CD4-positive, alpha-beta T cell treated with Interleukin-15 for 4 hours (primary cell): ENCODE measurements around the gene TRPC1.
"Not testable (repeated sequence)": the region's sequence is repeated elsewhere in the genome, so short reads cannot be mapped to it uniquely, and the experiment has no call there.

Source experiments
- DNase-seq: peaks from one replicate; pipeline ENCODE4 v3.0.0-alpha.2; 2020; ENCODE audit warnings: low spot score

Gene TRPC1

DNA sequence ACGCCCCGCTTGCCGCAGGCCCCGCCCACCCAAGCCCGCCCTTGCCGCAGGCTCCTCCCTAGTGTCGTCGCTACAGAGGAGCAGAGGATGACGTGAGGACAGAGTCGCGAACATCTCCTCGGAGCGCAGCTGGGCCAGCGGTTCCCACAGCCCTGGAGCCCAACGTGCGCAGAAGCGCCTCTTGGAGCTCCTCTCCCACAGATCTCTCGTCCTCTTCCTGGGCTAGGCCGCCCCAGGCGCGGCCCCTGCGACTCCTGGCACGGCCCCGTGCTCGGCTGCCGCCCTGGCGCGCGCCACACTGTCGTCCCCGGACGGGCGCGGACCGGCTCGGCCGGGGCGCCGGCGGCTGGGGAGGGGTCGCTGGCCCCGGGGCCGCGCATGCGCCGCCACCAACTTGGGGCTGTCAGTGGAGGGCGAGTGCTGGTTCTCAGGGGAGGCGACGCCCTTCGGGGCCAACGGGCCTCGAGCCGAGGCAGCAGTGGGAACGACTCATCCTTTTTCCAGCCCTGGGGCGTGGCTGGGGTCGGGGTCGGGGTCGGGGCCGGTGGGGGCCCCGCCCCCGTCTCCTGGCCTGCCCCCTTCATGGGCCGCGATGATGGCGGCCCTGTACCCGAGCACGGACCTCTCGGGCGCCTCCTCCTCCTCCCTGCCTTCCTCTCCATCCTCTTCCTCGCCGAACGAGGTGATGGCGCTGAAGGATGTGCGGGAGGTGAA lies at the start of gene TRPC1:
TRPC1 (plus strand) TSS at position 67 of the 714 bp plus-strand sequence; CDS start at position 593, 526 bp downstream.
- peak; percentile 30 for DNase-seq

DNA sequence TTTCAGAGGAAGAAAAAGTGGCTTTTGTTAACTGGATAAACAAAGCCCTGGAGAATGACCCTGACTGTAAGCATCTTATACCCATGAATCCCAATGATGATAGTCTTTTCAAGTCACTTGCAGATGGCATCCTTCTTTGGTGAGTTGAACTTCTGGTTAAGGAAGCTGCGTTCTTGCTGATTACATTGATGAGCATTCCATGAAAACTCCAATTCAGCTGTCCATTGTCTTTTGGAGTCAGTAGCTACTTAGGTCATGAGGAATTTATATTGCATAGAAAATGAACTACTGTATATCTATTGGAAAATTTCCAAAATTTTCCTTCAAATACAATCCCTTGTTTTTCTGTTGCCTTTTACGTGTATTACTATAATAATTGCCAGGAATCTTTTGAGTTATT lies 47.7 kb upstream of the TRPC1 start:
- no peak for DNase-seq

DNA sequence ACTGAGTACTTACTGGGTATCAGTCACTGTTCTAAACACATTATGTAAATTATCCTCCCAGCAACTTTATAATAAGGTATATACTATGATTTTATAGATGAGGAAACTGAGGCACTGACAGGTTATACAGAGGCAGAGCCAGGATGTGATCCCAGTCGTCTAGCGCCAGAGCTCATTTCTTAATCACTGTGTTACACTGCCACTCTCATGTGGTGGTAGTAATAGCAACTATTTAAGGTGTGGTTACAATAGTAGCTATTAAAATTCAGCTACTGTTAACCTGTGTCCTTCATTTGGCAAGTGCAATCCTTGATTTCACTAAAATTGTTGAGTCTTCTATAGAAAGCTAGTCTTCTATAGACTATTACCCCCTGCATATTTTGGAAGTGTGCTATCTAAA lies 43.1 kb upstream of the TRPC1 start:
- no peak for DNase-seq

DNA sequence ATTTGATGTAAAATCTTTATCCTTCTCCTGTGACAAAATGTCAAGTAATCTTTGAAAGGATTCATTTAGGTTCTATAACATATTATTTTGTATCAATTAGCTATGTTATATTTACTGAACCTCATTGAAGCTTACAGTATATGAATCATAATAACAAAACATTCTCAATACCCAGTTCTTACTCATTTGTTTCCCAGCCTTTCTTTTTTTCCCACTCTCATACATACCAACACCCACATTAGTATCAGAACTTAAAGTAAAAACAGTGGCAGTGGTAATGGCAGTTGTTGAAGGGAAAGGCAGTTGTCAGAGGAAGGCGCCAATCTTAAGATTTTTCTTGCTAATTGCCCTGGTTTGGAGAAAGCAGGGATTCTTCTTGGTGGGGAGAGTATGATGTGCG lies 33.2 kb upstream of the TRPC1 start:
- no peak for DNase-seq

DNA sequence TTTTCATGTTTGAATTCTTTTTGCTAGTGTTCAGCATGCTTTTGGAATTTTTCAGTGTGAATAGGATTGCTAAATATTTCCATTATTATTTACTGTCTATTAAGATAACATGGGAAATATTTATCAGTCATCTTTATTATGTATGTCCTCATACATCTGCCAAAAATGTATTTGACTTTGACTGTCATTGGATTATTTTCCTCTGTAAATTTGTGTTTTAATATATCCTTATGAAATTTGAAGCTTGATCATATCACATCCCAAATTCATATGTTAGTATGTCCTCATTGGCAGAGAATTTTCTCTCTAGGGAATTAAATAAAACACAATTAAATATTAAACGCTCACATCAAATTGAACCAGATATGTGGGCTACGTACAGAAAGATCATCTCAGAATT lies 32.3 kb upstream of the TRPC1 start:
- no peak for DNase-seq

DNA sequence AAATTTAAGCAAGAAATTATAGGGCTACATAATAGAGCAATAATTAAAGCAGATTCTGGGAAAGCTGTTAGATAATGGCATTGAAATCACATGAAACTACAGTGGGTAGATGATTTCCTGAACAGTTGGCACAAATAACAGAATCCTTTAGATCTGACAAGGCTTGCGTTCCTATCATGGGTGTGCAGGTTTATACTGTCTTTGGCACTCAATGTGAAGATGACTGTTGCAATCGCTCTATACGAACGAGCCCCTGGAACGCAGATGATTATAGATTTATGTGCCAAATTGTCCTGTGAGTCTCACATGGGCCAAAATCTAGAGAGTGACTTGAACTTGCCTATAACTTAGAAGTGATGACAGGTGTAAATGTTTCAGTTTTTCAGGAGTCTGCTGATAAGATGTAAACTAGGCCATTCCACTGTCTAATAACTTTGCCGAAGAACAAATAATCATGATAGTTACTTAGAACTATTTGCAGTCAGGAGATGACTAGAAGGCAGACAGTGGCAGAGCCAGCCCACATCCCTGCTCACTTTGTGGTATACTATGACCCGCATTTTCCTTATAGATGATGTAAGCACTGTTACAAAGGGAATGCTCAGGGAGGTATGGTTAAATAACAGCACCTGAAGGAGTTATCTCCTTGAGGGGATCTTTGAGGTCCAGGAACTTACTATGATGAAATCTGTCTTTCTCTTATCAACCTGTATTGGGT lies 30.5 kb upstream of the TRPC1 start:
- no peak for DNase-seq

DNA sequence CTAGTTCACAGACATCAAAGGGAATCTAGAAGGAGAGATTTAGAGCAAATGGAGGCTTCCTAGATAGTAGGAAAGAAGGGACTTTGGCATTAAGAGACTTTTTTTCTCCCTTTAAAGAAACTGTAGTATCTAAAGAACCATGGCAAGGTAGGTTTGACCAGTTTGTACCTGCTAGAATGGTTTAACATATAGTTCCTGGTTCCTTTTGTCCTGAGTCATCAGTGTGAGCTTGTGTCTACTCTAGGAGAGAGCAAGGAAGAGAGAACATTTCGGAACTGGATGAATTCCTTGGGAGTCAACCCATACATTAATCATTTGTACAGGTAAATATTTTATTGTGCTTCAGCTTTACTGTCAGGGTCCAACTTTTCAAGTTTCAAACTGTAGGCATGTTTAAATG lies 29.6 kb upstream of the TRPC1 start:
- DNase-seq, result no peak

DNA sequence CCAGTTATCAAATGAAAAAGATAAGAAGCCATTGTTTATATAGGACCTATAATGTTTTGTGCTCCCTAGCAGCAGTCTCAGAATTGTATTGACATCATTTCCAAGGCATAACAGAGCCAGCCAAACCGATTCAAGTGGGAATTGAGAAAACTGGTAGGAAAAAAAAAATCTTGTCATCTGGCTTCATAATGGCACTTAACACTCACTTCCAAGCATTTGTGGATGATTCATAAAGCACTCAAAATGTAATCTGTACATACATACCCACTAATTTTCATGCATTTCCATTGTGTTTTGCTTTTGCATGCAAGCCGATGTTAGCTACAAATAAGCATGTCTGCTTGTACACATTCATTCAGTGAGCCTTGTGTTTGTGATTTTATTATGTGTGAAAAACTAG lies 18.6 kb upstream of the TRPC1 start:
- DNase-seq, result no peak

DNA sequence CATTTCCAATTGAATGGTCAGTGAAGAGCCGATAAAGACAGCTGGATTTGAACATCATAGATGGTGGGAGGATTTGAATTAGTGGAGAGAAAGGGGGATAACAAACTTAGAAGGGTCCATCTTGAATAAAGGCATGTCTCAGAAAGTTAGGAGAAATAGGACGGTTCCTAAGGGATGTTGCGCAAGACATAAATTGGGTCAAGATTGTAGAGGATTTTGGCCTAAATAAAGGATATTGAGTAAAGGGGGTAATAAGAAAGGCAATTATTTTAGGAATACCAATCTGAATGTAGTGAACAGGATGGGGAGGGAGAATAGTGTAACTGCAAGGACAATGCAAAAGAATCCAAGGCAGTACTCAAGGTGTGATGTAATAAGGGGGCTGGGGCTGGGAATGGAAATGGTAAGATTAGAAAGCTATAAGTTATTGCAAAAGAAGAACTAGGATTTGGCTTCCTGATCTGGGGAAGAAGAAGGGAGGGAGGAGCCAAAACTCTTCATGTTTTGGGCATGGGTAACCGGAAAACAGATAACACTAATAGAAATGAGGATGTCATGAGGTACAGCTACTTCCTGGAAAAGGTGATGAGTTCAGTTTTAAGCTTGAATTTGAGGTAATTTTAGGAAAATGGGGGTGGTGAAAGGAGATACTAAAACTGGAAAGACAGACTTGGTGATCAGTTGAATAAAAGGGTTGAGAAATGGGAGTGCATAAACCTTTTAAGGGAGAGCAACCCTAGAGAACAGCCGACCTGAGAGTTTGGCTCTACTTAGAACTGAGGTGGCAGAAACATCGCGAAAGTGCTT lies 17.3 kb upstream of the TRPC1 start:
- no peak for DNase-seq

DNA sequence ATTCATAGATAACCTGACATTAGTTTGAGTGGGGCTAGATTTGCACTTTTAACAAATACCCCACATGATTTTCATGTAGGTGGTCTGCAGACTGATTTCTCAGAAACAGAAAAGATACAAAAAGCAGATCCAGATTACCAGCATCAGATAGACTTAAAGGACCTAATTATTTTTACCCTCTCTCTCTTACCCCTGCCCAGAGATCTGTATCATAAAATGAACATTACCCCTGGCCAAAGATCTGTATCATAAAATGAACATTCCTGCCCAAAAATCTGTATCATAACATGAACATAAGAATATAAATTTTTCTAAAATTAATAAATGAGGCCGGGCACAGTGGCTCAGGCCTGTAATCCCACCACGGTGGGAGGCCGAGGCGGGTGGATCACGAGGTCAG lies 14.6 kb upstream of the TRPC1 start:
- no peak for DNase-seq

DNA sequence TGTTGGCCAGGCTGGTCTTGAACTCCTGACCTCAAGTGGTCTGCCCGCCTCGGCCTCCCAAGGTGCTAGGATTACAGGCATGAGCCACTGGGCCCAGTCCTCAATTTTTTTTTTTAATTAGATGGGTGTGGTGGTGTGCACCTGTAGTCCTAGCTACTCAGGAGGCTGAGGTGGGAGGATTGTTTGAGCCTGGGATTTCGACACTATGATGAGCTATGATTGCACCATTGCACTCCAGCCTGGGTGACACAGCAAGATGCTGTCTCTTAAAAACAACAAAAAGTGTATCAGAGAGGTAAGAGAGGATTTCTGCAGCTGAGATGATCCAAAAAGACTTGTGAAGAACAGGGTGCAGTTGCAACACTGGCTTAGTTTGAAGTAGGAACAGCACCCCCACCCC lies 9.0 kb upstream of the TRPC1 start:
- not testable (repeated sequence) for DNase-seq

DNA sequence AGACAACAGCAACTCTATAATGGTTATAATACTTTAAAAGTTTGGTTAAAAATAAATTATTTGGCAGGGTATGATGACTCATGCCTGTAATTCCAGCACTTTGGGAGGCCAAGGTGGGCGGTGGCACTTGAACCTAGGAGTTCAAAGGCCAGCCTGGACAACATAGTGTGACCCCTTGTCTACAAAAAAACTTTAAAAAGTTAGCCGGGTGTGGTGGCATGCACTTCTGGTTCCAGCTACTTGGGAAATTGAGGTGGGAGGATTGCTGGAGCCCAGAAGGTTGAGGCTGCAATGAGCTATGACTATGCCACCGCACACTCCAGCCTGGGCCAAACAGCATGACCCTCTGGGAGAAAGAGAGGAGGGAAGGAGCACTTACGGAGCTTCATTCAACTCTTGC lies 7.7 kb upstream of the TRPC1 start:
- no peak for DNase-seq

DNA sequence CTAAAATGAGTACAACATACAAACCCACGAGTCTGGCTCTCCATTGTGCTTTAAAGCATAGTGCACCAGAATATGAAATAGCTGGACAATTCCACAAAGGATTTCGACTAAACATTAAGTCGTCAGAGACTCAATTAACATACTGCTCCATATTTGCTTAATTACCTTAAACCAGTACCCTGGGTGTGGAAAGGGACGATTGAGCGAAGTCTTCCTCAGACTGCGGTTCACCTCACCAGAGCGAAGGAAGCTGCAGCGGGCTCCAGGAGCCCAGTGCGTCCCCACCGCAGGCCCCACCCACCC lies 218 bp upstream of the TRPC1 start:
- peak; percentile 73 for DNase-seq

DNA sequence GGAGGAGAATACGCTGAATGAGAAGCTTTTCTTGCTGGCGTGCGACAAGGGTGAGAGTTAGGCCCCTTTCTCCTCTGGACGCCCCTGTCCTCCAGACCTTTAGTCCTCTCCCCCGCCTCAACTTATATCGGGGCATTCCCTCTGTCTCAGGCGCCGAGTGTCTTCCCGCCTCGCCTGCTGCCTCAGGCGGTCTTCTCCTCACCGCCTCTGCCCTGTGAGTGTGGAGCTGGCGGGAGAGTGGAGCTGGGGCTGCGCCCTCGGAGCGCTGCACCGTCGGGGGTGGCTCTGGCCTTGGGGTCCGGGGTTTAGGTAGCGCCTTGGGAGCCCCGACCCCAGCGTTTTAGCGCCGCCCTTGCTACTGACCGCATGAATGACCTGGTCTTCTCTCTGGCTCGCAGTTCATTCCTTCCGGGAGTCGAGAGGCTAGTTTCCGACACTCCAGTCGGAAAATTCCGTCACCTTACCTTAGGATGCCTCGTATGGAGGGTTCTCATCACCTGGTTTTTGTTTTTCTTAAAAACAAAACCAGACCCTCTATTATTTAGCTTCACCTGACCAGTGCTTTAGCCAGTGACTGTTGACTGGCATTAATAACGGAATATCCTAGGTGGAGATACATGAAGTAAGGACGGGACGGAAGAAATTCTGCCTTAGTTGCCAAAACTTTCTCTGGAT lies 985 bp downstream of the TRPC1 start:
- no peak for DNase-seq

DNA sequence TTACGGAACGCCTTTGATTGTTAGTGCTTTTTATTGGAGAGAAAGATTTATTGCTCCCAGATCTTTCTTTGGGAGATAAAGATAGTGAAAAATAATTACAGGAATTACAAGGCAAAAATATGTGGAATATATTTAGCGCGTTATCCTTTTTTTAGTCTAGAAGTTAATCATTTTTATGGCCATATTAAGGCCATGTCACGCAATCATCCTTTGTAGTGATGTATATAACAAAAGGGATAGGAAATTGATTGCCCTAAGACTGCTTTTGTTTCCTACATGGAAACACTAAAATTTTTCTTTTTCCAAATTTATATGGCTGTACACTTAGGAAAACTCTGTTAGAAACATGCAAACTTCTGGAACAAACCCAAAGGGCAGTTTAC lies 1.5 kb downstream of the TRPC1 start:
- DNase-seq, result no peak

DNA sequence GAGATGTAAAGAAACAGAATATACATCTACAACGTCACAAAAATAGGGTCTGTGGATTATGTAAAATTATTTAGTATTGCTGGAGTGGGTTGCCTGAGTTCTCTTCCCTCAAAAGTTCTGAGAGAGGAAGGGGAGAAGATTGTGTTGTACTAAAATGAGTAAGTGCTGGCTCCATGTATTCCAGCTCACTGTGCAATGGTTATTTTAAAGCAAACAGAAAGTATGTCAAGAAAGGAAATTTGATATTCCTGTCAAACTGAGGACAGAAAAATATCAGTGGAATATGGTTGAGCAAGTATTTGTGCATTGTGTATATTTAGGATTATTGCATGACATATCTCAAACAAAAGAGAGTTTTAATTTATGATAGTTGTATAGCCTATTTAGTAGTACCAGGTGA lies 2.2 kb downstream of the TRPC1 start:
- no peak for DNase-seq

DNA sequence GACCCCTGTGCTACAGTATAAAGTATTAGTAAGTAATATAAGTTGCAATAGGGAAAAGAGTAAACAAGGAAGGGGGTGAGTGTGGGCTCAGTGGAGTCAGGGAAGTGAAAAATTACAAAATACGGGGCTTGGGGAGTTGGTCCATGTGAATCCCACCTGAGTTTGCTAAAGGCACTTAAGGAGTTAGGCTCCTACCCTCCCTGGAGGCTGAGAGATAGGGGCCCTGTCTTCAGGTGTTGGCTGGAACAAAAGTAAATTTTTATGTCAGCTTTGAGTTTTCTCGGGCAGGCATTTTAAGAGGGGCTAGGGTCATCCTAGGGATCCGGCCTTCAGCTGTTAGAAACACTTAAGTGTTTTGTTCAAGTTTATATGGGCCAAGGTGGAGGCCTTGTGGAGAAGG lies 8.2 kb downstream of the TRPC1 start:
- DNase-seq, result no peak

DNA sequence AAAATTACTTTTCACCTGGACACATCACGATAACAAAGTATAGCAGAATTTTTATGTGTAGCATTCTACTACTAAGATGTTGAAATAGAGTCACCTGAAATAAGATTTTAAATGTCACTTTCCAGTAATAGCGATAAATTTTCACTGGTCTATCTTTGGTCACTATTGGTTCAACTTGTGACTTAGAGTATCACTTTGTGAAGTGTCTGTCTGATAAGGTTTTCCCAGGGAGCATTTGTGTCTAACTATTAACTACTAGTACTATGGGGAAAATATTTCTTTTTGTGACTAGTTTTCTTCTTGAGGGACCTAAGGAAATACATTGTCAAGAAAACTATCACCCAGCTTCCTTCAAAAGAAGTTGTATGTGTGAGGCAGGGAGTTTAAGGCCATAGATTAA lies 11.0 kb downstream of the TRPC1 start:
- DNase-seq, result no peak

DNA sequence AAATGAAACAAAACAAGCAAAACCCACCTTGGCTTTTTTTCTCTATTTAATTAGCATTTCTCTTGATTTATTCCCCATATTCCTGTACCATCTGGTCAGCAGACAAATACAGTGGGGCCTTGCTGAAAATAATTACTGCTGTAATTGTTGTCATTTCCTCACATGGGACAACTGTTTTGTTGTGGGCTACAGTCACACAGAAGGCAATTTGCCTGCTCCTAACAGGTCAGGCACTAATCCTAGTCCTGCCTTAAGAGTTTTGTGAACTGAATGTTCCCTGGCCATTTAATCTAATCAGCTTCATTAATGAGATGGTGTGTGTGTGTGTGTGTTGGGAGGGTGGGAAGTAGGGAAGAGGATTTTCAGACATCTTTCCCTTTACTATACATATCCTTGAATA lies 11.6 kb downstream of the TRPC1 start:
- DNase-seq, result no peak

DNA sequence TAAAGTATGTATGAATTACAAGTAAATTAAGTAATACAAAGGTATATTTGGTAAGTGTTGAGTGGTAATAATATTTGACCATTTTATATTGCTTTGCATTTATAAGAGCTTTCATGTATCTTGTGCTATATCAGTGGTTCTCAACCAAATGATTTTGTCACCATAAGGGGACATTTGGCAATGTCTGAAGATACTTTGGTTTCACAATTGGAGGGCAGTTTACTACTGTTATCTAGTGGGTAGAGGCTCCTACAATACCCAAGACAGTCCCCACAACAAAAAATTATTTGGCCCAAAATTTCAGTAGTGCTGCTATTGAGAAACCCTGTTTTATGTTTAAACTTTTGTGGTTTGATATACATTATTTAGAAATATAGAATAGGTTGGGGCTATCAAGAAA lies 14.6 kb downstream of the TRPC1 start:
- no peak for DNase-seq

DNA sequence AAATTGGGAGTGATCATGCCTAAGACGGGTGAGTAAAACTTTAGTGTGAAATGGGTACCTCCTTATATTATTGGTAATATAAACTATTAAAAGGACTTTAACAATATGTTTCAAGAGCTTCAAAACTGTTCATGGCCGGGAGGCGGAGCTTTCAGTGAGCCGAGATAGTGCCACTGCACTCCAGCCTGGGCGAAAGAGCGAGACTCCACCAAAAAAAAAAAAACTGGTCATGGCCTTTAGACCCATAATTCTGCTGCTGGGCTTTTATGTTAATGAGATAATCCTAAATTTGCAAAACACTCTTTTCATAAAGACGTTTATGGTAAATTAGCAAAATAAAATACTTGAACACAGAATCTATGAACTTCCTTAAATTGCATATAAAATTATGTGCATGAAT lies 22.8 kb downstream of the TRPC1 start:
- no peak for DNase-seq

DNA sequence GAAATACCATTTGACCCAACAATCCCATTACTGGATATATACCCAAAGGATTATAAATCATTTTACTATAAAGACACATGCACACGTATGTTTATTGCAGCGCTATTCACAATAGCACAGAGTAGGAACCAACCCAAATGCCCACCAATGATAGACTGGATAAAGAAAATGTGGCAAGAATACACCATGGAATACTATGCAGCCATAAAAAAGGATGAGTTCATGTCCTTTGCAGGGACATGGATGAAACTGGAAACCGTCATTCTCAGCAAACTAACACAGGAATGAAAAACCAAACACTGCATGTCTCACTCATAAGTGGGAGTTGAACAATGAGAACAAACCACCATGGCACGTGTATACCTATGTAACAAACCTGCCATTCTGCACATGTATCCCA lies 26.7 kb downstream of the TRPC1 start:
- not testable (repeated sequence) for DNase-seq

DNA sequence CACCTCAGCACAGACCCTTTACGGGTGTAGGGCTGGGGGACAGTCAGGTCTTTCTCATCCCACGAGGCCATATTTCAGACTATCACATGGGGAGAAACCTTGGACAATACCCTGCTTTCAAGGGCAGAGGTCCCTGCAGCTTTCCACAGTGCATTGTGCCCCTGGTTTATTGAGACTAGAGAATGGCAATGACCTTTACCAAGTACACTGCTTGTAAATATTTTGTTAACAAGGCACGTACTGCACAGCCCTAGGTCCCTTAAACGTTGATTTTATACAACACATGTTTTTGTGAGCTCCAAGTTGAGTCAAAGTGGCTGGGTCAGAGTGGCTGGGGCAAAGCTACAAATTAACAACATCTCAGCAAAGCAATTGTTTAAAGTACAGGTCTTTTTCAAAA lies 28.8 kb downstream of the TRPC1 start:
- not testable (repeated sequence) for DNase-seq
